BE2C (cell line): ENCODE measurements around the gene FLII.

ENCODE experiments used
- DNase-seq: peaks from one replicate; pipeline ENCODE4 v3.0.0-alpha.2; 2020
- H3K27me3 ChIP-seq: fragments of 250-450 bp; sonication (Bioruptor Pico); 2 replicates; pipeline ENCODE4 v1.5.1; 2020; ENCODE audit warnings: mild to moderate bottlenecking
- H3K36me3 ChIP-seq: fragments of 250-450 bp; sonication (Bioruptor Pico); 2 replicates; pipeline ENCODE4 v1.5.1; 2020; ENCODE audit warnings: mild to moderate bottlenecking
- H3K4me1 ChIP-seq: fragments of 250-450 bp; sonication (Bioruptor Pico); 2 replicates; pipeline ENCODE4 v1.5.1; 2020
- H3K4me3 ChIP-seq: 2 replicates; pipeline ENCODE4 v1.5.1; 2011; ENCODE audit warnings: low read depth, low read length
- H3K9me3 ChIP-seq: fragments of 250-450 bp; sonication (Bioruptor Pico); 2 replicates; pipeline ENCODE4 v1.5.1; 2020
- CTCF ChIP-seq: IDR thresholded peaks from 2 replicates; pipeline ENCODE4 v1.5.1; 2012; ENCODE audit warnings: mild to moderate bottlenecking, low read depth, low read length

FLII gene

DNA sequence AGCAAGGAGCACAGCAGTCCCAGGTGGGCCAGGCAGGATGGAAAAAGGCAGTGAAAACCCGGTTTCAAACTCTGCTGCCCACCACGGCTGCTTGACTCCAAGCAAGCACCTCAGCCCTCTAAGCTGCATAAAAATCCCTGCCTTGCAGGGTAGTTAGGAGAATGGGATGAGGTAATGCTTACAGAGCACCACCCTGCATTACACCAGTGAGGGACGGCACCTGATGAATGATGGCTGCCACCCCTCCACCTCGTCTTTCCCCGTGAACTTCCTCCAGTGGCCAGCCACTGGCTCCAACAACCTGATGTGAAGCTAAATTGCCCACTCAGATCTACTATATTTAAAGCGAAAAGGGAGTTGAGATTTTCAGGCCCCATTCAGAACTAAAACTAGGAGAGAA lies 23.2 kb upstream of the FLII start:
- Histone ChIP-seq H3K27me3 (no peaks in the 10 kb centered on the region), H3K4me3 (no peak overlapping the region), H3K9me3 (no peaks in the 10 kb centered on the region), H3K36me3 (peaks cover 43% of the 10 kb centered on the region), H3K4me1 (no peaks in the 10 kb centered on the region)
- no peak for TF ChIP-seq CTCF
- DNase-seq = no peak

DNA sequence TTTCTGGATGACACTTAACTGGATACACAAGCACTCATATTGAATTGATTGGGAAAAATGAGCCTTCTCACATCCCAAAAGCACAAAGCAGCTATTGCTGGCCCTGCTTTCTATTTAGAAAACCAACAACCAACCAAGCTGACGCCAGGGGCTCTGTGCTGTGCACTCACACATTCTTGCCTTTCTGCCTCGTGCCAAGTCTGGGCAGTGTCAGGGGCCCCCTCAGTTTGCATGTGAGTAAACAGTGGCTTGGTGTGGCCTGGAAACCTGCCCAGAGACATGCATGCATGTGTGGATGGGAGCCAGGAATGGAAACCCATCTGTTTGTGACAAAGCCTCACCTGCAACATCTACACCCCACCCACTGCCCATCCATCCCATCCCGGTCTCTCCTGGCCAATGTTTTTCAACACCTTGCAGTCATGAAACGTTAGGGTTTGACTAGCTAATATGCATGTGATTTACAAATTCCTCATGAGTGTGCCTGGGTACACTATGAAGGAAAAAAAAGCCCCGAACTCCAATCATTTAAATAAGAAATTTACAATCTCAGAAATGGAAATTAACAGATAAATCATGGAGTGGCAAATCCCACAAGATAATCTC lies 22.3 kb upstream of the FLII start:
- peaks cover 50% of the 10 kb centered on the region for H3K36me3 ChIP-seq

DNA sequence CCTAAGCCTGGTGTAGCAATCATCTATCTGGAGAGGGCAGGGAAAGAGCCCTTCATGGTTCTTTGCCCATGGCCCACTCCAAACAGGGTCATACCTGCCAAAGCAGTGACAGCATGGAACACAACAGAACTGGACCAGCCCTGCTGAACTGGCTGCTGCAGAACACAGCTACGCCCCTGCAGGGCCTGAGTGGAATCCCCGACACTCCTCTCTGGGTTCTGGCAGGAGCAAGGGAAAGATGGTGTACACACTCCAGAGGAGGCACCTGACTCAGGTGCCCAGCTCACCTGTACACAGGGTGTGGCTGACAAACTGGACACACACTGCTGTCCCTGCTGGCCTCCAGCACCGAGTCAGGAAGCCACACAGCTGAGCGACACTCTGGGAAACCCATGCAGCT lies 21.7 kb upstream of the FLII start:
- TF ChIP-seq CTCF = no peak
- Histone ChIP-seq H3K4me3 (no peak overlapping the region), H3K9me3 (no peaks in the 10 kb centered on the region), H3K36me3 (peaks cover 49% of the 10 kb centered on the region), H3K27me3 (no peaks in the 10 kb centered on the region), H3K4me1 (no peaks in the 10 kb centered on the region)
- DNase-seq = no peak

More for the DNA sequence above, 22.3 kb upstream of the FLII start:
- no peaks in the 10 kb centered on the region for H3K4me1 ChIP-seq
- no peak overlapping the region for H3K4me3 ChIP-seq
- no peaks in the 10 kb centered on the region for H3K27me3 ChIP-seq
- H3K9me3 ChIP-seq = no peaks in the 10 kb centered on the region
- TF ChIP-seq CTCF = no peak
- DNase-seq = no peak

GRCh38 chr17:18278867-18279266 lies 20.3 kb upstream of the FLII start:
- no peak for DNase-seq
- no peaks in the 10 kb centered on the region for H3K27me3 ChIP-seq
- no peaks in the 10 kb centered on the region for H3K4me1 ChIP-seq
- no peaks in the 10 kb centered on the region for H3K9me3 ChIP-seq
- no peak for TF ChIP-seq CTCF
- peaks cover 49% of the 10 kb centered on the region for H3K36me3 ChIP-seq
- H3K4me3 ChIP-seq = no peak overlapping the region

- Histone ChIP-seq H3K4me3 (no peak overlapping the region), H3K27me3 (no peaks in the 10 kb centered on the region), H3K9me3 (no peaks in the 10 kb centered on the region), H3K36me3 (peaks cover 42% of the 10 kb centered on the region), H3K4me1 (no peaks in the 10 kb centered on the region)
- no peak for DNase-seq
- no peak for TF ChIP-seq CTCF
Measured at GRCh38 chr17:18277076-18277475, 18.5 kb upstream of the FLII start.

DNA sequence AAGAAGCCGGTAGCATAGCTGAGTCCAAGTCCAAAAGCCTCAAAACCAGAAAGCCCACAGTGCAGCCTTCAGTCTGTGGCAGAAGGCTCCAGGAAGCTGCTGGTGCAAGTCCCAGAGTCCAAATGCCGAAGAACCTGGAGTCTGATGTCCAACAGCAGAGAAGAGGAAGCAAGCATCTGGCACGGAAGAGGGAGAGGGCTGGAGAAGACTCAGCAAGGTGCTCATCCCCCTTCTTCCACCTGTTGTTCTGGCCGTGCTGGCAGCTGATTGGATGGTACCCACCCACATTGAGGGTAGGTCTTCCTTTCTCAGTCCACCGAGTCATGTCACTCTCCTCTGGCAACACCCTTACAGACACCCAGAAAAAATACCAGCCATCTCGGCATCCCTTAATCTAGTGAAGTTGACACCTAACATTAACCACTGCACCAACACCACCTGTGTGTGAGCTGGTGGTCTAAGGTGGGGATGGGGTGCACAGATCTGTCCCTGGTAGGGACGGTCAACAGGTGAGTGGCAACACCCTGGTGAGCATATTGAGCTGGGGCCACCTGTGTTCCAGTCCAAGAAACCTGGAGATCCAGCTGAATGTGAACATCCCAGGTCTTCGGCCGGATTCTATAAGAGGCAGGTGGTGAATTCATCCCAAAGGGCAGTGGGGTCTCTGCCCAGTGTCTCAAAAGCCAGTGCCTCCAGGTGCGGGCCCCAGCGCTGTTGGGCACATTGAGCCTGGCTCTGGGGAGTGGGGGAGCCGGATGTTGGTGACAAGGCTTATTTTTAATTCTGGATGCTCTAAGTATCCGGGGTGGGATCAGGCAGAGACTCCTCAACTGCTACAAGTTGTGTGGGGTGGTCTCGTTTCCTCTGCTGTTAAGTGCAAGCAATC lies 11.8 kb upstream of the FLII start:
- Histone ChIP-seq H3K4me1 (no peaks in the 10 kb centered on the region), H3K4me3 (no peak overlapping the region), H3K27me3 (no peaks in the 10 kb centered on the region), H3K9me3 (no peaks in the 10 kb centered on the region), H3K36me3 (peaks cover 9% of the 10 kb centered on the region; the same call in 1 of the 2 replicates)
- TF ChIP-seq CTCF = no peak
- no peak for DNase-seq
